HepG2 (cell line): Measurements from ENCODE around the gene HSPB7.

Experiments
- CBX2 ChIP-seq, 2 experiments: fragments of 200-600 bp in 1 of 2; sonication (generic); formaldehyde crosslinking in 1 of 2; IDR thresholded peaks; 2 replicates each; pipeline versions ENCODE4 v1.7.0 to v1.8.1; 2018 to 2022; ENCODE audit warnings: low read depth in 2 of 2, low read length in 1 of 2, mild to moderate bottlenecking in 1 of 2, missing genetic modification reagents in 1 of 2
- CTCF ChIP-seq: sonication (generic); formaldehyde crosslinking; IDR thresholded peaks from 2 replicates; pipeline ENCODE4 v1.5.0; 2020; ENCODE audit warnings: mild to moderate bottlenecking, missing genetic modification reagents, moderate library complexity
- HMG20A ChIP-seq: IDR thresholded peaks from 2 replicates; pipeline ENCODE4 v1.6.1; 2016; ENCODE audit warnings: borderline replicate concordance
- NFYC ChIP-seq: IDR thresholded peaks from 2 replicates; pipeline ENCODE4 v1.6.1; 2016; ENCODE audit warnings: missing genetic modification reagents, missing compliant biosample characterization
- POLR2AphosphoS5 ChIP-seq: IDR thresholded peaks from 2 replicates; pipeline ENCODE4 v1.6.1; 2012; ENCODE audit warnings: low read depth, low read length
- UBTF ChIP-seq: sonication (generic); formaldehyde crosslinking; IDR thresholded peaks from 2 replicates; pipeline ENCODE4 v1.4.0; 2020; ENCODE audit warnings: mild to moderate bottlenecking, missing genetic modification reagents

GRCh38 chr1:15989776-15990175, 28.1 kb downstream of the HSPB7 start:
- TF ChIP-seq CBX2 (IDR thresholded peaks at IDR 0.05; ENCODE audit: low read depth, low read length) = no peak
- TF ChIP-seq CBX2 (CRISPR knock-in tag; IDR thresholded peaks at IDR 0.05; ENCODE audit: low read depth) = no peak
- no peak for TF ChIP-seq CTCF
- no peak for TF ChIP-seq HMG20A (CRISPR knock-in tag)
- TF ChIP-seq NFYC (CRISPR knock-in tag) = no peak
- TF ChIP-seq POLR2AphosphoS5 = no peak
- TF ChIP-seq UBTF = no peak
